GM19240 (cell line): ENCODE results near the gene DUOXA1.
A peak's percentile ranks its signal among the peaks of the same experiment; 100 is the strongest.

ENCODE experiments used
- DNase-seq: peaks from one replicate; pipeline ENCODE4 v3.0.0; 2011; ENCODE audit warnings: low spot score; ENCODE audit not compliant: insufficient read length

The DUOXA1 gene

GRCh38 chr15:45129651-45130129 is at the start of gene DUOXA1, which contains the start of gene DUOX1:
Gene DUOXA1, minus strand, starts transcription at chr15:45129879. Its CDS starts 6,865 bp downstream, at chr15:45123014.
Gene DUOX1, plus strand, starts transcription at chr15:45129994. Its CDS starts 1,973 bp downstream, at chr15:45131967.
- DNase-seq, result no peak

GRCh38 chr15:45177285-45177684 is 47.6 kb upstream of the DUOXA1 start:
- DNase-seq, result no peak

- no peak for DNase-seq
Observed at GRCh38 chr15:45174577-45174976, 44.9 kb upstream of the DUOXA1 start.

GRCh38 chr15:45174069-45174468 is 44.4 kb upstream of the DUOXA1 start:
- DNase-seq, result no peak

- DNase-seq, result no peak
Observed at GRCh38 chr15:45171912-45172311, 42.2 kb upstream of the DUOXA1 start.

GRCh38 chr15:45169608-45170480 is 40.2 kb upstream of the DUOXA1 start:
- no peak for DNase-seq

- no peak for DNase-seq
Observed at GRCh38 chr15:45168751-45169551, 39.3 kb upstream of the DUOXA1 start.

- DNase-seq, result no peak
Observed at GRCh38 chr15:45168286-45168685, 38.6 kb upstream of the DUOXA1 start.

GRCh38 chr15:45167631-45168205 is 38.0 kb upstream of the DUOXA1 start:
- DNase-seq, result no peak

- peak; percentile 92 for DNase-seq
Observed at GRCh38 chr15:45166834-45167630, 37.4 kb upstream of the DUOXA1 start.

GRCh38 chr15:45165536-45165935 is 35.9 kb upstream of the DUOXA1 start:
- no peak for DNase-seq

- DNase-seq, result no peak
Observed at GRCh38 chr15:45164914-45165313, 35.2 kb upstream of the DUOXA1 start.

- no peak for DNase-seq
Observed at GRCh38 chr15:45163508-45163856, 33.8 kb upstream of the DUOXA1 start.

- DNase-seq, result peak; percentile 85
Observed at GRCh38 chr15:45162771-45163507, 33.3 kb upstream of the DUOXA1 start.

GRCh38 chr15:45161666-45162065 is 32.0 kb upstream of the DUOXA1 start:
- no peak for DNase-seq

GRCh38 chr15:45157974-45158373 is 28.3 kb upstream of the DUOXA1 start:
- no peak for DNase-seq

GRCh38 chr15:45156744-45157455 is 27.2 kb upstream of the DUOXA1 start:
- no peak for DNase-seq

GRCh38 chr15:45155739-45156138 is 26.1 kb upstream of the DUOXA1 start:
- no peak for DNase-seq

GRCh38 chr15:45151998-45152828 is 22.5 kb upstream of the DUOXA1 start:
- DNase-seq, result no peak
